DMS114 treated with DMSO at 0.1 percent for 48 hours (cell line): ENCODE data around the gene PCBP2.
A peak's percentile ranks its signal among the peaks of the same experiment; 100 is the strongest.
"Not testable (repeated sequence)": the region's sequence is repeated elsewhere in the genome, so short reads cannot be mapped to it uniquely, and the experiment has no call there.

Experiments used
- DNase-seq: peaks from one replicate; lab custom pipeline; 2025; ENCODE audit not compliant: unreplicated experiment; lab: John Stamatoyannopoulos, UW

The PCBP2 gene

GRCh38 chr12:53472056-53472582 lies 20.2 kb downstream of the PCBP2 start:
- no peak for DNase-seq

DNA sequence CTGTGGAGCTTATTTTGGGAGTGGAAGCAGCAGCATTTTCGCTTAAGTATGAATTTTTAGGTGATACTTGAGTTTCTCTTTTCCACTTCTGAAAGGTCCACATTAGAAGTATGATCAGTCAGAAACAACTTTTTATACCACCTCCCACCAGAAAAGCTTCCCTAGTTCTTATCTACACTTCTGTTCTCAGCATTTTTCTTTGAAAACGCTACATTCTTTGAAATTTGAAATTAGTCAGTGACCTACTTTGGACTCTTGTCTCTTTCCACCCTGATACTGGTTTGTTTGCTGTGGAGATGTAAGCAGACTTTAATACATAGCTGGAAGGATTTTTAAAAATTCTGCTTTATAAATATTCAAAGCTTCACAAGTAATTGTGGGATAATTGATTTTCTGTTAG lies 22.2 kb downstream of the PCBP2 start:
- DNase-seq = no peak

- DNase-seq = no peak
Measured at GRCh38 chr12:53474819-53475218, 22.9 kb downstream of the PCBP2 start.

GRCh38 chr12:53476769-53477209 lies 24.9 kb downstream of the PCBP2 start:
- peak; percentile 60 for DNase-seq

GRCh38 chr12:53478865-53479264 lies 27.0 kb downstream of the PCBP2 start:
- no peak for DNase-seq

GRCh38 chr12:53479331-53479730 lies 27.4 kb downstream of the PCBP2 start:
- no peak for DNase-seq

- DNase-seq = no peak
Measured at GRCh38 chr12:53480491-53481442, 28.9 kb downstream of the PCBP2 start.

DNA sequence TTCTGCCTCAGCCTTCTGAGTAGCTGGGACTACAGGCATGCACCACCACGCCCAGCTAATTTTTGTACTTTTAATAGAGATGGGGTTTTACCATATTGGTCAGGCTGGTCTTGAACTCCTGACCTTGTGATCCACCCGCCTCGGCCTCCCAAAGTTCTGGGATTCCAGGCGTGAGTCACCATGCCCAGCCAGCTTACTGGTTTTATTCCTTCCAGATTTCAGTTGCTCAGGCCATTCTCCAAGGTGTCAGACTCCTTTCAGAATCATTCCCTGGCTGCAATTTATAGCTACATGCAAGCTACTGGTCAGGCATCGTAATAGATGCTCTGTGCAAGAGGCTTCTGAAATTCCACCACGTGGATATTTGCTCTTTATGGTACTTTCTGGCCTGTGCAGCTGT lies 29.6 kb downstream of the PCBP2 start:
- not testable (repeated sequence) for DNase-seq

DNA sequence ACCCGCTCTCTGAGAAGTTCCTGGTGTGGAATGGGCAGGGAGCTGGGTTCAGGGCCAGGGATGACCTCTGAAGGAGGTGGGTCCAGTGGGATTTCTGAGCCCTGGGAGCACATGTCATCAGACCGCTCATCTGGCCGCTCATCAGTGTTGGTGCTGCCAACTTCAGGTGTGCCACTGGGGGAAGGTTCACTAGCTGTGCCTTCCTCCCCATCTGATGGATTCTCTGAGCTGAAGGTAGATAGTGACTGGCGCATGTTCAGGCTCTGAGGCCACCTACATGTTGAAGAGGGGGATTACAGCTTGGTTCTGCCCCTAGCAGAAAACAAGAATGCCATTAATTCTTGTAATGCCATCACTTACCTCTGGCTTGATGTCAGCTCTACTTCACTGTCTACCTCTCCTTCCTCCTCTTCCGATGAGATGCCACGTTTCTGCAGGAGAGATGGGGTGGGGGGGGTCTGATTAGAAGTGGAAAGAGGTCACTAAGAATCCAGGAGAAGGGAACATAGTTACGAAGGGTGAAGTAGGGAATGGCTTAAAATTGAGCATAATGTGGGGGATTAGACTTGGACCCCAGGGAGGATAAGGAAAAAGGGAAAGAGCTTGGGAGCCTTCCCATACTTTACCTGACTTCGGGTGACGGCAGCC lies 30.2 kb downstream of the PCBP2 start:
- DNase-seq = peak; percentile 55

- no peak for DNase-seq
Measured at GRCh38 chr12:53482626-53483168, 30.8 kb downstream of the PCBP2 start.

DNA sequence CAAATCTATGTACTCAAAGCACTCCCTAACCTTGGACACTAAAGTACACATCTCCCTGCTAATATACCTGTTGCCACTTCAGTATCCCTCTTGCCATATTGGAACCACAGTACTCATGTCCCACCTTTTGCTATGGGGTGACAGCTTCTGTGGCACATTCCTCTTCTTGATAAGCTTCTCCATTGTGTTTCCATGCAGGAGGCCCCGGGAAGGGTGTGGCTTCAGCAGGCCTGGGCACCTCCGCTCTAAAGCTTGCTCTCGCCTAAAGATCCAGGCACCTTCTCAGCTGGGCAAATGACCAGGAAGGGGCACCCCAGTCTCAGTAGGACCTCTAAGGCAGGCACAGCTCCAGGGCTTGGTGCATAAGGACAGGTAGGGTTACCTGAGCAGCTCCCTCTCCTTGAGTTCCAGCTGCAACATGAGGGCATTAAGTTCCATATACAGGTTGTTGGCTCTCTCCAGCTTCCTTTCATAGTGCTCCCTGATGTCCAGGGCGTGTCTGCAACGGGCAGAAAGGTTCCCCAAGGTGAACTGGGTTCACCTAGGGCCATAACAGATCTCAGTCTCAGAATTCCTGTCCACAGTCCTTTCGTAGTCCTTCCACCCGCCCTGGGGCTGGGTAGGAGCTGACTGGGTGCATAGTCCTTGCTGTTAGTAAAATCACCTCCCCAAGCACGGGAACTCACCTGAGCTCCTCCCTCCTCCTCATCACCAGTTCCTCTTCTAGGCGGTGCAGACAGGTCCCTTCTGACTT lies 31.5 kb downstream of the PCBP2 start:
- DNase-seq = no peak

DNA sequence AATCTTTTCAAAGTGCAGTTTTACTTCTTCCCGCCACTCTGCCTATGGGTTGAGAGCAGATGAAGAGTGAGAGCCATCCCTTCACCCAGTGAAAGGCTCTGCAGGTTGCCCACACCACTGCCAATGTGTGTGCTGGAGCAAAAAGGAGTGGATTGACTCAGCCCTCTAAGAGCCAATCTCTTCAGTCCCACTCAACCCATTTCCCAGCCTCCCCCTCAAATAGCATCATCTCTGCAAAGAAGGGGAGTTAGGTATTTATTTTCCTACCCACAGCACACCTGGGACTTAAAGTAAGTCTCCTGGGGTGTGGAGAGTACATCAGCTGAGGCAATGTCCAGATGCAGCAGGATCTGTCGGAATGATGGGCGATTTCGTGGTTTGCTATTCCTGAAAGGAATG lies 32.1 kb downstream of the PCBP2 start:
- no peak for DNase-seq

DNA sequence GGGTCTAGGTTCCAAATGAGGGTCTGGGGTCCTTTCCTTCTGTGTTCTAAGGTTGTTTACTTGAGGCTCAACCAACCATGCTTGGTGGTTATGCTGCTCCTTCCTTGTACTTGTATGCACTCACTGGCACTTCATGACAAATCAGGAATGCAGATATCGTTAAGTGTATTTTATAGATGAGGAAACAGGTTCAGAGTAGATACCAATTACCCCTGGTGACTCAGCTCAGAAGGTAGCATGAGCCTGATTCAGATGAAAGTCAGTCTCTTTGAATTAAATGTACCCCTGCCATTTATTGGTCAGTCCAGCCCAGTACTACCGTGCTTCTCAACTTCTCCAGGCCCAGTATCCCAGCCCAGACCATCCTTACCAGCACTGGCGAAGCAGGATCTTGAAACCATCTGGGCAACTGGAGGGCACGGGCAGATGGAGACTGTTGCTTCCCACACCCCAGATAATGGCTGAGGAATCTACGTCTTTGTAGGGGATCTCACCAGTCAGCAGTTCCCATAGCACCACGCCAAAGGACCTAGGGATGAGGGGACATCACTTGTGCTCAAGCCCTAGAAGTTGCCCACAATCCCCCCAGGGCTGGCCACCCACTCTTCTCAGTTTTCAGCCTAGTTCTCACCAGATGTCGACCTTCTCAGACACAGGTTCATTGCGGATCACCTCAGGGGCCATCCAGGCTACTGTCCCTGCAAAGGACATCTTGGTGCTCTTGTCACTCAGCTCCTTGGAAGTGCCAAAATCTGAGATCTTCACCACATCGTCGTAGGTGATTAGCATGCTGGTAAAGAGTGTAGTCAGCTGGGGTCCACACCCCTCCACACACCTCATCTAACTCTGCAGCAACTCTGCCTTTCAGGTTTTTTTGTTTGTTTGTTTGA lies 33.0 kb downstream of the PCBP2 start:
- DNase-seq = no peak

DNA sequence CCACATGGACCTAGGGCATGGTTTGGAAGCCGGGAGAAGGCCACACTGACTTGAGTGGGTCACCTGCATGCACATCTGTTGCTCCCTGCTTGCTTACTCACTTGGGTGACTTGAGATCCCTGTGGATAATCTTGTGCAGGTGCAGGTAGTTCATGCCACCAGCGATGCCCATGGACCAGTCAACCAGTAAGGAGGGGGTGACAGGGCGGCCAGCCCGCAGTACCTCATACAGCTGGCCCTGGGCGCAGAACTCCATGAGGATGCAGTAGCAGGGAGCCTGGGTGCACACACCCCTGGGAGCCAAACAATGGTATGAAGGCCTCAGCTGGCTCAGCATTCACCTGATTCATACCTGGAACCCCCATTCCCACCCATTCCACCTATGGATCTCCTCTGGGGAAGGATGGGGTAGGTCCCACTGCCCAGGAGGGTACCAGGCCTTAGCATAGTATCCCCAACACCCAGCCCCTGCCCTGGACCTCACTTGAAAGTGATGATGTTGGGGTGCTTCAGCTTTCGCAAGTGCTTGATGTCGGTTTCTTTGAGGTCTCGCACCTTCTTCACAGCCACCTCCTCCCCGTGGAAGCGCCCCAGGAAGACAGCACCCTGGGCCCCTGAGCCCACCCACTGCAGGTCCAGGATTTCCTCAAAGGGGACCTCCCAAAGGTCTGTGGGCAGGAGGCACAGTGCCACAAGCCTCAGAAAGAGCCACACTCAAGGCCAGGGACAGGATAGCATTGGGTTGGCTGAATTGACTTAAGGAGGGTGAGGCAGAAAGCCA lies 34.2 kb downstream of the PCBP2 start:
- DNase-seq = no peak

GRCh38 chr12:53486736-53487487 lies 35.0 kb downstream of the PCBP2 start:
- DNase-seq = no peak

- no peak for DNase-seq
Measured at GRCh38 chr12:53489242-53489864, 37.5 kb downstream of the PCBP2 start.

DNA sequence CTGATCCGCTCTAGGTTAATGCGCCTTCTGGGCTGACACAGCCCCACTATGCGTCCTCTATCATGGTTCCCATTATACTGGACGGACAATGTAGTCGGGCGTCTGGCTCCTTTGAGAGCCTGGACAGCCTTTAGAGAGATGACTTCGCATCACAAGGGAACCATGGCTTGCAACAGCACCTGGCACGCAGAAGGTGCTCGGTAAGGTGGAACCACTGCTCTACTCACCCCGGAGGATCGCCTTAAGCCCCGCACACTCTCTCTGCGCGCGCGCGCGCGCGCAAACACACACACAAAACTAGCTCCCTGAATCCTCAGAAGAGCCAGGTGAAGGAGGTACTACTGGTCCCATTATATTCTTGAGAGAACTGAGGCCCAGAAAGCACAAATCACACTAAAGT lies 40.3 kb downstream of the PCBP2 start:
- no peak for DNase-seq
